Measurements from ENCODE around the gene SRPX2. TPM values are rescaled to one million over a fixed set of nuclear protein-coding genes. Genes with fewer than 3 reads are reported as not detected.

SRPX2 gene
- total and polyA plus RNA-seq, 9 of the 15 experiments (the other 6 are each of a cell fraction or from before 2014, with no cell fraction given) = 0.13 to 0.20 TPM; not detected in 7

DNA sequence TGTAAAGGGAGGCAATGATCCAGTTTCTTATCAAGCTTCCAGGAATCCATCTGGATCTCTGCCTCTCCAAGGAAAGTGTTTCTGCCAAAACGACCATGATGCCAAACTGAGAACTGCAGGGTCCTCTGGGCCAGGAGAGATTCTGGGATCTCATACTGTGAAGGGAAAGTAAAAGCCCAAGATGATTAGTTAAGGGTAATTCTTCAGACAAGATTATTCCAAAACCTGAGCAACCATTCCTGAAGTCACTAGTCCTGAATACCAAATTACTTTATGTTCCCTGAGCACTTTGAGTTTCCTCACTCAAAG is 42.0 kb downstream of the SRPX2 start:
- ATAC-seq = no peak

More for the DNA sequence above, 42.0 kb downstream of the SRPX2 start:
- ChIA-PET CTCF (ENCODE audit: low intra/inter-chr PET ratio) (interaction anchor here (3.1 kb wide), 1 partner anchor 82 kb away, joined by 54 read pairs; no protein-coding TSS in a partner anchor), POLR2A (no interaction called here)
- in situ Hi-C loops (cut with MboI) (loop anchor here (5.0 to 25.0 kb wide), 2 partner anchors 81 to 501 kb away; no protein-coding TSS in a partner anchor), intact Hi-C loops (cut with micrococcal nuclease) (loop anchor here (1.0 to 10.0 kb wide), 3 partner anchors 82 to 599 kb away; no protein-coding TSS in a partner anchor)
- no peak overlapping the region for H3K4me2 ChIP-seq (ENCODE audit: insufficient read depth, low read length)
- H3K9me3 ChIP-seq (replicated peaks; ENCODE audit: control insufficient read depth, insufficient read depth, low read depth, low read length) = no peaks in the 10 kb centered on the region
- no peak overlapping the region for H3K27ac ChIP-seq (ENCODE audit: extremely low read depth, low read depth, low read length)
- no peaks in the 10 kb centered on the region for H3K36me3 ChIP-seq (ENCODE audit: control insufficient read depth, insufficient read depth, low read length)
- no peaks in the 10 kb centered on the region for H3K27me3 ChIP-seq (ENCODE audit: control insufficient read depth in 2 of 2, insufficient read depth in 2 of 2, low read length in 2 of 2)
- DNase-seq (ENCODE audit: extremely low read depth in 1 of 4, low spot score in 3 of 4) (no peak), FAIRE-seq (no peak)
- H3K9me1 ChIP-seq (ENCODE audit: control insufficient read depth, insufficient read depth, low read length) = no peaks in the 10 kb centered on the region
- no peak overlapping the region for H3K9ac ChIP-seq (ENCODE audit: insufficient read depth in 1 of 2, low read depth in 2 of 2, low read length in 2 of 2)
- 0% methylated on average over 1 of the region's 1 CpG for WGBS (ENCODE audit: insufficient coverage, low coverage, missing lambda C conversion rate)
- no peak overlapping the region for H2AFZ ChIP-seq (ENCODE audit: low read depth, low read length)
- TF ChIP-seq ZNF12 (CRISPR knock-in tag; IDR thresholded peaks at IDR 0.05) (no peak), RFX5 (IDR thresholded peaks at IDR 0.05; ENCODE audit: low read depth, low read length) (no peak), TAF1 (IDR thresholded peaks at IDR 0.05; ENCODE audit: control insufficient read depth, extremely low read depth, insufficient read depth, low read length, severe bottlenecking) (no peak), DACH1 (IDR thresholded peaks at IDR 0.05; ENCODE audit: partially characterized antibody) (no peak), ZKSCAN8 (CRISPR knock-in tag; IDR thresholded peaks at IDR 0.05) (no peak), ZEB2 (IDR thresholded peaks at IDR 0.05) (no peak), MYC (IDR thresholded peaks at IDR 0.05; ENCODE audit: low read depth, low read length) (no peak), MYC (CRISPR knock-in tag; IDR thresholded peaks at IDR 0.05; ENCODE audit: borderline replicate concordance, low read depth) (no peak), HDAC2 (IDR thresholded peaks at IDR 0.05) (no peak), ZNF124 (CRISPR knock-in tag; IDR thresholded peaks at IDR 0.05) (no peak), NBN (IDR thresholded peaks at IDR 0.05; ENCODE audit: low read depth) (no peak), SMAD2 (IDR thresholded peaks at IDR 0.05; ENCODE audit: low read depth, low read length) (no peak), POU5F1 (IDR thresholded peaks at IDR 0.05; ENCODE audit: borderline replicate concordance, low read depth, low read length, partially characterized antibody) (no peak), ZC3H8 (IDR thresholded peaks at IDR 0.05) (no peak), XRCC5 (IDR thresholded peaks at IDR 0.05; ENCODE audit: low read depth, low read length) (no peak), ZNF143 (CRISPR knock-in tag; IDR thresholded peaks at IDR 0.05) (no peak)
- TF ChIP-seq, protein P1, sequence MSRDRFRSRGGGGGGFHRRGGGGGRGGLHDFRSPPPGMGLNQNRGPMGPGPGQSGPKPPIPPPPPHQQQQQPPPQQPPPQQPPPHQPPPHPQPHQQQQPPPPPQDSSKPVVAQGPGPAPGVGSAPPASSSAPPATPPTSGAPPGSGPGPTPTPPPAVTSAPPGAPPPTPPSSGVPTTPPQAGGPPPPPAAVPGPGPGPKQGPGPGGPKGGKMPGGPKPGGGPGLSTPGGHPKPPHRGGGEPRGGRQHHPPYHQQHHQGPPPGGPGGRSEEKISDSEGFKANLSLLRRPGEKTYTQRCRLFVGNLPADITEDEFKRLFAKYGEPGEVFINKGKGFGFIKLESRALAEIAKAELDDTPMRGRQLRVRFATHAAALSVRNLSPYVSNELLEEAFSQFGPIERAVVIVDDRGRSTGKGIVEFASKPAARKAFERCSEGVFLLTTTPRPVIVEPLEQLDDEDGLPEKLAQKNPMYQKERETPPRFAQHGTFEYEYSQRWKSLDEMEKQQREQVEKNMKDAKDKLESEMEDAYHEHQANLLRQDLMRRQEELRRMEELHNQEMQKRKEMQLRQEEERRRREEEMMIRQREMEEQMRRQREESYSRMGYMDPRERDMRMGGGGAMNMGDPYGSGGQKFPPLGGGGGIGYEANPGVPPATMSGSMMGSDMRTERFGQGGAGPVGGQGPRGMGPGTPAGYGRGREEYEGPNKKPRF (IDR thresholded peaks at IDR 0.05; ENCODE audit: low read depth, low read length) = no peak
- TF ChIP-seq, protein P2, sequence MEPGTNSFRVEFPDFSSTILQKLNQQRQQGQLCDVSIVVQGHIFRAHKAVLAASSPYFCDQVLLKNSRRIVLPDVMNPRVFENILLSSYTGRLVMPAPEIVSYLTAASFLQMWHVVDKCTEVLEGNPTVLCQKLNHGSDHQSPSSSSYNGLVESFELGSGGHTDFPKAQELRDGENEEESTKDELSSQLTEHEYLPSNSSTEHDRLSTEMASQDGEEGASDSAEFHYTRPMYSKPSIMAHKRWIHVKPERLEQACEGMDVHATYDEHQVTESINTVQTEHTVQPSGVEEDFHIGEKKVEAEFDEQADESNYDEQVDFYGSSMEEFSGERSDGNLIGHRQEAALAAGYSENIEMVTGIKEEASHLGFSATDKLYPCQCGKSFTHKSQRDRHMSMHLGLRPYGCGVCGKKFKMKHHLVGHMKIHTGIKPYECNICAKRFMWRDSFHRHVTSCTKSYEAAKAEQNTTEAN (CRISPR knock-in tag; IDR thresholded peaks at IDR 0.05) = no peak
- TF ChIP-seq, protein P3, sequence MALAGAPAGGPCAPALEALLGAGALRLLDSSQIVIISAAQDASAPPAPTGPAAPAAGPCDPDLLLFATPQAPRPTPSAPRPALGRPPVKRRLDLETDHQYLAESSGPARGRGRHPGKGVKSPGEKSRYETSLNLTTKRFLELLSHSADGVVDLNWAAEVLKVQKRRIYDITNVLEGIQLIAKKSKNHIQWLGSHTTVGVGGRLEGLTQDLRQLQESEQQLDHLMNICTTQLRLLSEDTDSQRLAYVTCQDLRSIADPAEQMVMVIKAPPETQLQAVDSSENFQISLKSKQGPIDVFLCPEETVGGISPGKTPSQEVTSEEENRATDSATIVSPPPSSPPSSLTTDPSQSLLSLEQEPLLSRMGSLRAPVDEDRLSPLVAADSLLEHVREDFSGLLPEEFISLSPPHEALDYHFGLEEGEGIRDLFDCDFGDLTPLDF (CRISPR knock-in tag; IDR thresholded peaks at IDR 0.05) = no peak
- no peaks in the 10 kb centered on the region for H3K79me2 ChIP-seq (ENCODE audit: control insufficient read depth, insufficient read depth, low read length)
- H3K4me1 ChIP-seq (replicated peaks in 1 of 2; ENCODE audit: control insufficient read depth in 2 of 2, insufficient read depth in 2 of 2, low read length in 2 of 2) = no peaks in the 10 kb centered on the region
- no peak overlapping the region for H3K4me3 ChIP-seq
- no TSS peak for BruUV-seq (replicated peaks)
- H4K20me1 ChIP-seq (replicated peaks; ENCODE audit: control insufficient read depth, insufficient read depth, low read length) = no peaks in the 10 kb centered on the region
